HG02610 (cell line): ENCODE data around the gene KRT83.
"Not testable (repeated sequence)": the region's sequence is repeated elsewhere in the genome, so short reads cannot be mapped to it uniquely, and the experiment has no call there.

Experiments
- ATAC-seq: cut with Tn5 transposase; IDR thresholded peaks from one replicate; pipeline ENCODE4 v1.9.1; 2021; ENCODE audit warnings: mild to moderate bottlenecking, moderate library complexity; ENCODE audit not compliant: unreplicated experiment

The KRT83 gene

DNA sequence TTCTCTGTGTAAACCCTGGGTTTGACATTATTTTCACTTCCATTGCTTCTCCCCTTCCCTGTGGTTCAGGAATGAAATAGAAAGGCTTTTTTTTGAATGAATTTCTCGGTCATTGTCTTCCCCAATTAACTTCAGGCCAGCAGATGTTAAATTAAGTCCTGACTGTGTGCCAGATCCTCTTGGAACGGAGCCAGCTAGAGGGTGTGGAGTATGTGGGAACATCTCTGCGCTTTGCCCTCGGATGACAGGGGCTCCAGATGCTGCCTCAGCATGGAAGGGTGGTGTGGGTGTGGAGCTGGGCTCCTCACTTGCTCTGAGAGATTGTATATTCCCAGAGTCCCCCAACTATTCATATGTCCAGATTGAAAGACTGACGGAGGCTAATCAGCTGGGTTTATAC is 33.0 kb upstream of the KRT83 start:
- no peak for ATAC-seq

- no peak for ATAC-seq
Observed at GRCh38 chr12:52353766-52354165, 32.6 kb upstream of the KRT83 start.

- no peak for ATAC-seq
Observed at GRCh38 chr12:52352951-52353350, 31.8 kb upstream of the KRT83 start.

DNA sequence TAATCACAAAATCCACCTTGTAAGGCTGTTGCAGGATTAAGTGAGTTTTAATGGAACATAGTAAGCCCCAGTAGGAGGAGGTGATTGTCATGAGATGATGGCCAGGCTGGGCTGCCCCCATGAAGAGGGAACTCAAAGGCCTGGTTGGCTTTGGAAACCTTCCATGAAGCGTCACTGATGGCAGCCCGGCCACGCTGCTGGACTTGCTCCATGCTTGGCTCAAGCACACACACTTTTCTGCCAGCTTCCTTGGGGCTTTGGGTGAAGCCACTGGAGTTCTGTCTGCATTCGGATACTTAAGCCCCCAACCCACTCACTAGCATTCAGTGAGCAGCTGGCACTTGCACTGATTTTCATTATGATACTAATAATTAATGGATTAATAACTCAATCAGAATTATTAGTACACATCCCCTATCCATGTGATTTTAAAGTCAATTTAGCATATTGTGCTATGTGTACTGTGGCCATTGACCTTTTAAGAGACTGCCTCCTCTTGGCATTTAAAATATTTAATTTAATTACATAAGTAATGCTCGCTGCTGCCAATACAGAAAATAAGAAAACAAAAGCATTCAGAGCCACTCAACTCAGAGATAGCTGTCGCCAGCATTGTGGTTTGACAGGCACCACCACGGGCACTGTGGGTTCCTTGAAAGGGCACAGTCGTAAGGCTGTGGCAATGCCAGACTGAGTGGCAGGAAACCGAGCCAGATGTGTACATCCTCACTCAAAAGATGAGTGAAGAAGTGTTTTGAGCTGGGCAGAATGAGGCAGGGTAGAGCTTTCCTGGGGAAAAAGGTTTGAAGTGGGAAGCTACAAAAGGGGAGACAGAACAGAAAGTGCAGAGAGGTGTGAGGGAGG is 30.2 kb upstream of the KRT83 start:
- no peak for ATAC-seq

DNA sequence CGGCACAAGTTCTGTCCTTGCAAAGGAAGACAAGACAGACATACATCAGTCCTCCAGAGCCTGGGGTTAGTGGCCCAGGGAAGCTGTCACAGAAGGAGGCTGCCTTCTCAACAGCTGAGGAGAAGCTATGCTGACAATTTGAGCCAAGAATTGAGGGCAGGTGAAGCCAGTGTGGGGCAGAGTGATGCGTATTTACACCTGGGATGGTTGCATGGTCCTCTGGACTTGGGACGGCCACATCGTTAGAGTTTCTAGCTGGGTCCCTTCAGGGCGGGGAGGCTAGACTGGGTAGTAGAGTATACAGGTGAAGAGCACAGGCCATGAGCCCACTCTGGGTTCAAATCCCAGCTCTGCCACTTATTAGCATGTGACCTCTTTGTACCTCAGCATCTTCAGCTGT is 29.6 kb upstream of the KRT83 start:
- no peak for ATAC-seq

GRCh38 chr12:52350021-52350620 is 28.9 kb upstream of the KRT83 start:
- ATAC-seq = no peak

- no peak for ATAC-seq
Observed at GRCh38 chr12:52349196-52349595, 28.0 kb upstream of the KRT83 start.

DNA sequence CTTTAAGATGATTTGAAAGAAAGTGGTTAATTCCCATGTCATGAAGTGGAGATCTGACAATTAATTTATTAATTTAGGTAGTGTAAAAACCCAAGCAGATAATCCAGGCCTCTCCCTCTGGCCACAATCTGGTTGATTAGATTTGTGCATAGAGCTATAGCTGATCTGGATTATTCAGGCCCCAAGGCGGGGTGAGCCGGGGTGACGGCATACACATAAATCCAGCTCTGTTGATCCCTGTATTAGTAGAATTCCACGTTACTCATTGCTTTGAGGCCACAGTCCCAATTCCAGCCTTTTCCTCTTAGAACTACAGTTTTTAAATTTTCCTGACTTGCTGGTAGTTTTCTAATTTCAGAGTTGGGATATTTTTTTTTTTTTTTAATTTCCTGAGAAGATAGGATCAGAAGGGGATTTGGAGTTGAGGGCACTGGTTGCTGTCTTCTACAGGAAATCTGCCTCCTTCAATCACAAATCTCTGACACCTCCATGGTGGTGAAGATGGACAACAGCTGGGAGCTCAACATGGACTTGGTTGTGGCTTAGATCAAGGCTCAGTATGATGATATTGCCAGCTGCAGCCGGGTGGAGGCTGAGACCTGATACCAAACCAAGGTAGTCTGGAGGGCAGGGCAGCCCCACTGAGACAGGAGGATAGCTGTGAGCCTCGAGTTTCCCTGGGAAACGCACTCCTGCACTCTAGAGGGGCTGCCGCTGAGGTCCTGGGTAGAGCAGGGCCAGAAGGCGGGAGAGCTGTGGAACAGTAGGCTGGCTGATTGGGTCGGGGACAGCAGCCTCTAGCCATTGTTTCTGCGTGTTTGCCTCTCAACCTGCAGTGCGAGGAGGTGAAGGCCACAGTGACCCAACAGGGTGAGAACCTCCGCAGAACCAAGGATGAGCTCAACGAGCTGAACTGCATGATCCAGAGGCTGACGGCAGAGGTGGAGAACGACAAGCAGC is 26.6 kb upstream of the KRT83 start:
- no peak for ATAC-seq

DNA sequence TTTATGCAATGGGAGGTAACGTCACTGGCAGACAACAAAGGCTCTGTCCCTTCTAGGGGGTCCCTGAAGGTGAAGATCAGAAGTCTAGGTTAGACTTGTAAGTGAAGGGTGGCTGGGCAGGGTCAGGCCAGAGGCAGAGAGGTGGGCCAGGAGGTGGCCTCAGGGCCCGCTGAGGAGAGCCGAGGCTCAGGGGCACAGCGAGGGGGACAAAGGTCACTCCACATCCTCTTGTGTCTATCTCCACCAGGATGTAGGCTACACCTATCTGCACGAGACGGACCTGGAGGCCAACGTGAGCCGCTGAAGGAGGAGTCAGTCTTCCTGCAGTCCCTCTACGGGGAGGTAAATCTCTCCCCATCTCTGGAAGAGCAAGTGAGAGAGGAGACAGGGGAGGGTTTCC is 25.8 kb upstream of the KRT83 start:
- no peak for ATAC-seq

GRCh38 chr12:52346593-52346992 is 25.4 kb upstream of the KRT83 start:
- ATAC-seq = no peak

DNA sequence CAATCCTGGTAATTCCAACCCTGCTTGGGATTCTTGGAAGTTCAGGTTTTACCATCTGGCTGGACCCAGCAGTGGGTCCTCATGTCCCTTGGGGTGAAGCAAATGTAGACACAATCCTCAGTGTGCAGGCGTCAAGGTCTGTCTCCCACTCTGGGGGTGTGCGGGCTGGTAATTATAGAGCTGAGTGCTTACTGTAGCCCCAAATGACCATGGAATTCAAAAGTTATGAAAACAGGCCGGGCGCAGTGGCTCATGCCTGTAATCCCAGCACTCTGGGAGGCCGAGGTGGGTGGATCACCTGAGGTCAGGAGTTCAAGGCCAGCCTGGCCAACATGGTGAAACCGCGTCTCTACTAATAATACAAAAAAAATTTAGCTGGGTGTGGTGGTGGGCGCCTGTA is 23.8 kb upstream of the KRT83 start:
- ATAC-seq = not testable (repeated sequence)

DNA sequence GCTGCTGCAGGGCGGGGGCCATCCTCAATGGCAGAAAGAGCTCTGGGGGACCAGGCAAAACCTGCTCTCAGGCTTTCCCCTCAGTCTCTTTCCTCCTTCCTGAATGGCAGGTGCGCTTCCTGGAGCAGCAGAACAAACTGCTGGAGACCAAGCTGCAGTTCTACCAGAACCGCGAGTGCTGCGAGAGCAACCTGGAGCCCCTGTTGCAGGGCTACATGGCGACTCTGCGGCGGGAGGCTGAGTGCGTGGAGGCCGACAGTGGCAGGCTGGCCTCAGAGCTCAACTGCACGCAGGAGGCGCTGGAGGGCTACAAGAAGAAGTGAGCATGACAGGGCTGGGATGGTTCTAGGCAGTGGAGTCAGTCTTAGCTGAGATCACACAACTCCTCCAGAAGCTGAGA is 22.9 kb upstream of the KRT83 start:
- no peak for ATAC-seq

- ATAC-seq = no peak
Observed at GRCh38 chr12:52343550-52343949, 22.4 kb upstream of the KRT83 start.

DNA sequence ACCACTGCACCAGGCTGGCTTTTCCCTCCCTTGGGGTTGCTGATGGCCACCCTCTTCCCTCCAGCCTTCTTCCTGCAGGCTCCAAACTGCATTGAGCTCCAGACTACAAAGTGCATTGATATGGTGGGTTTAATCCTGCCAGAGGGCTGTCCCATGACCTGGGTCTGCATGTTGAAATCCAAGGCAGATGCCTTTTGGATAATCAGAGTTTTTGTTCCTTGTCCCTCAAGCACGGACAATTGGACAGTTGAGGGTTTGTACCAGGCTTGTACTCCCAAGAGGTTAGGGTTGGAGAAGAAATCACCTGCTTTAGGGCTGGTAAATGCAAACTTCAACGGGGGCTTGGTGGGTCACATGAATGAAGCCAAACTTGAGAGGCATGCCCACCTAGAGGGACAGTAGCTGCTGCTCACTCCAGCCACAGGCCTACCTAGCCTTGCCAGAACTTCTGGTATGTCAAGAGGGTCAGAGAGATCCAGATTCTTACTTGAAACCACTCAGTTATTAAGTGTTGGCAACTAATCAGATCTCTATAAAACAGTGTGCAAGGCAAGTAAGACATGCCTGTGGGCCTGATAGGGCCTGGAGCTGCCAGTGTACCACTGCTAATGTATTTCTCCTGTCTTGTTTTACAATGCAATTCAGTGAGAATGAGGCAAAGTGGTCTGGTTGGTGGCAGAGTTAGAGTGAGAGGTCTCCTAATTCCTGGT is 21.7 kb upstream of the KRT83 start:
- ATAC-seq = no peak

- ATAC-seq = no peak
Observed at GRCh38 chr12:52341066-52341580, 19.9 kb upstream of the KRT83 start.

DNA sequence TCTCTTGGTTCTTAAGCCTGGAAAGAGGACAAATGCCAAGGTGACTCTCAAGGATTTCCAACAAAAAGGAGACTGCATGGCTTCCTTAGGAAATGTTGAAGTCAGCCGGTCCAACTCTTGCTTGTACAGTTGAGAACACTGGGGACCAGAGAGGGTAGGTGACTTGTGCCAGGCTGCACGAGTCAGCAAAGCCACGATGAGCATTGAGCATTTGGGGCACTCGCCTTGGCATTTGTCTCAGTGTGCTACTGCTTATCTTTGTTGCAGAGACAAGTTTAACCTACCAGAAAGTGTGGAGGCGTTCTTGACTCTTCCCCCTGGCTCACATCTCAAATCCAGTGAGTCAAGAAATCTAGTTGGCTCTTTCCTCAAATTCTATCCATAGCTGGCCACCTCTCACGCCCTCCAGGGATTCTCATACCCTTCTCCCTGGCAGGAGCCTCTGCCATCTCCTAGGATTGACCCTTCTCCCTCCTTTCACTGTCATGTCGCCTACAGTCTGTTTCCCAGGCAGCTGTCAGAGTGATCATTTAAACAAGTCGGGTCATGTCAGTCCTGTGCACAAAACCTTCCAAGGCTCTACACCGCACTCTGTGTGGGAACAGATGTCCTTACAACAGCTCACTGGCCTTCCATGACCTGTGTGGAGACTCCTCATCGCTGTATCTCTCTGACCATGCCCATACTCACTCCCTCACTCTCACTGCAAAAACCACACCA is 17.2 kb upstream of the KRT83 start:
- no peak for ATAC-seq

- no peak for ATAC-seq
Observed at GRCh38 chr12:52337054-52337453, 15.9 kb upstream of the KRT83 start.

DNA sequence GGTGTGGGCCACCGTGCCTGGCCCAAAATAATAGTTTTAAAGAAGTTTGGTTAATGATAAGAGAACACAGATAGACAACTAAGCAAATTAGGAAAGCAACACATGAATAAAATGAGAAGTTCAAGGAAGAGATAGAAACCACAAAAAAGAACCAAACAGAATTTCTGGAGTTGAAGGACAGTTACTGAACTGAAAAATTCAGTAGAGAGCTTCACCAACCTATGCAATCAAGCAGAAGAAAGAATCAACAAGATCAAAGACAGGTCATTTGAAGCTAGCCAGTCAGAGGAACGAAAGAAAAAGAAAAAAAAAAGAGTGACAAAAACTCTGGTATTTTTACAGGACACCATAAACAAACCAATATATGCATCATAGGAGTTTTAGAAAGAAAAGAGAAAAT is 15.4 kb upstream of the KRT83 start:
- ATAC-seq = no peak

- ATAC-seq = no peak
Observed at GRCh38 chr12:52335598-52336262, 14.5 kb upstream of the KRT83 start.
